ENCODE measurements around the gene KIF7.

DNA sequence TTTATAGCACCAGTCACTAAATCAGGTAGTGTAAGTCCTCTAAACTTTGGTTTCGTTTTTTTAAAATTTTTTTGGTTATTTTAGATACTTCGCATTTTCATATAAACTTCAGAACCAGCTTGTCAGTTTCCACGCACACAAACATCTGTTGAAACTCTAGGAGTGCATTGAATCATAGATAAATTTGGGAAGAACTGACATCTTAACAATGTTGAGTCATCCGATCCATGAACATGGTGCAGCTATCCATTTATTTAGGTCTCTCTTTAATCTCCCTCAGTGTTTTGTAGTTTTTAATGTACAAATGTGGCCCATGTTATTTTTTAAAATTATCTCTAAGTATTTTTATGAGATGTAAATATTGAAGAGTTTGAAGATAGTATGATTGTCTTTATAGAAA is 62.2 kb downstream of the KIF7 start:
- TF ChIP-seq, protein P1, sequence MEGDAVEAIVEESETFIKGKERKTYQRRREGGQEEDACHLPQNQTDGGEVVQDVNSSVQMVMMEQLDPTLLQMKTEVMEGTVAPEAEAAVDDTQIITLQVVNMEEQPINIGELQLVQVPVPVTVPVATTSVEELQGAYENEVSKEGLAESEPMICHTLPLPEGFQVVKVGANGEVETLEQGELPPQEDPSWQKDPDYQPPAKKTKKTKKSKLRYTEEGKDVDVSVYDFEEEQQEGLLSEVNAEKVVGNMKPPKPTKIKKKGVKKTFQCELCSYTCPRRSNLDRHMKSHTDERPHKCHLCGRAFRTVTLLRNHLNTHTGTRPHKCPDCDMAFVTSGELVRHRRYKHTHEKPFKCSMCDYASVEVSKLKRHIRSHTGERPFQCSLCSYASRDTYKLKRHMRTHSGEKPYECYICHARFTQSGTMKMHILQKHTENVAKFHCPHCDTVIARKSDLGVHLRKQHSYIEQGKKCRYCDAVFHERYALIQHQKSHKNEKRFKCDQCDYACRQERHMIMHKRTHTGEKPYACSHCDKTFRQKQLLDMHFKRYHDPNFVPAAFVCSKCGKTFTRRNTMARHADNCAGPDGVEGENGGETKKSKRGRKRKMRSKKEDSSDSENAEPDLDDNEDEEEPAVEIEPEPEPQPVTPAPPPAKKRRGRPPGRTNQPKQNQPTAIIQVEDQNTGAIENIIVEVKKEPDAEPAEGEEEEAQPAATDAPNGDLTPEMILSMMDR (IDR thresholded peaks at IDR 0.05; ENCODE audit: poor library complexity, severe bottlenecking): no peak
- TF ChIP-seq TAF1 (IDR thresholded peaks at IDR 0.05; ENCODE audit: low read depth) (no peak), EP300 (conservative IDR thresholded peaks at IDR 0.05; ENCODE audit: poor library complexity, severe bottlenecking) (no peak), RAD21 (conservative IDR thresholded peaks at IDR 0.05) (no peak)
- TF ChIP-seq, protein P2, sequence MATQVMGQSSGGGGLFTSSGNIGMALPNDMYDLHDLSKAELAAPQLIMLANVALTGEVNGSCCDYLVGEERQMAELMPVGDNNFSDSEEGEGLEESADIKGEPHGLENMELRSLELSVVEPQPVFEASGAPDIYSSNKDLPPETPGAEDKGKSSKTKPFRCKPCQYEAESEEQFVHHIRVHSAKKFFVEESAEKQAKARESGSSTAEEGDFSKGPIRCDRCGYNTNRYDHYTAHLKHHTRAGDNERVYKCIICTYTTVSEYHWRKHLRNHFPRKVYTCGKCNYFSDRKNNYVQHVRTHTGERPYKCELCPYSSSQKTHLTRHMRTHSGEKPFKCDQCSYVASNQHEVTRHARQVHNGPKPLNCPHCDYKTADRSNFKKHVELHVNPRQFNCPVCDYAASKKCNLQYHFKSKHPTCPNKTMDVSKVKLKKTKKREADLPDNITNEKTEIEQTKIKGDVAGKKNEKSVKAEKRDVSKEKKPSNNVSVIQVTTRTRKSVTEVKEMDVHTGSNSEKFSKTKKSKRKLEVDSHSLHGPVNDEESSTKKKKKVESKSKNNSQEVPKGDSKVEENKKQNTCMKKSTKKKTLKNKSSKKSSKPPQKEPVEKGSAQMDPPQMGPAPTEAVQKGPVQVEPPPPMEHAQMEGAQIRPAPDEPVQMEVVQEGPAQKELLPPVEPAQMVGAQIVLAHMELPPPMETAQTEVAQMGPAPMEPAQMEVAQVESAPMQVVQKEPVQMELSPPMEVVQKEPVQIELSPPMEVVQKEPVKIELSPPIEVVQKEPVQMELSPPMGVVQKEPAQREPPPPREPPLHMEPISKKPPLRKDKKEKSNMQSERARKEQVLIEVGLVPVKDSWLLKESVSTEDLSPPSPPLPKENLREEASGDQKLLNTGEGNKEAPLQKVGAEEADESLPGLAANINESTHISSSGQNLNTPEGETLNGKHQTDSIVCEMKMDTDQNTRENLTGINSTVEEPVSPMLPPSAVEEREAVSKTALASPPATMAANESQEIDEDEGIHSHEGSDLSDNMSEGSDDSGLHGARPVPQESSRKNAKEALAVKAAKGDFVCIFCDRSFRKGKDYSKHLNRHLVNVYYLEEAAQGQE (IDR thresholded peaks at IDR 0.05; ENCODE audit: borderline replicate concordance): no peak
